Ovary (tissue), 9 donors: Measurements from ENCODE around the gene ARAP3. TPM values are rescaled to one million over a fixed set of nuclear protein-coding genes. Genes with fewer than 3 reads are reported as not detected.

Experiments
- DNase-seq, 5 donors: peaks; one replicate each; pipeline ENCODE4 v3.0.0-alpha.2; 2019 to 2020
- H3K27ac ChIP-seq, 2 donors: fragments of 200-600 bp; one replicate each; pipeline versions ENCODE4 v1.5.1 to v1.8.0; 2019 to 2022
- H3K27me3 ChIP-seq: fragments of 200-600 bp; one replicate; pipeline ENCODE4 v1.8.0; 2022
- H3K36me3 ChIP-seq: fragments of 200-600 bp; sonication (generic); one replicate; pipeline ENCODE4 v1.5.1; 2019
- H3K4me1 ChIP-seq: one replicate; pipeline ENCODE4 v1.8.1; 2013; ENCODE audit warnings: mild to moderate bottlenecking, moderate library complexity; ENCODE audit not compliant: insufficient read depth
- H3K4me3 ChIP-seq: fragments of 200-600 bp; sonication (generic); one replicate; pipeline ENCODE4 v1.5.1; 2017
- H3K9me3 ChIP-seq, 2 donors: fragments of 200-600 bp in 1 of 2; sonication (generic) in 1 of 2; one replicate each; pipeline versions ENCODE4 v1.5.1 to v1.8.1; 2013 to 2019; ENCODE audit warnings: mild to moderate bottlenecking in 1 of 2, moderate library complexity in 1 of 2
- CTCF ChIP-seq, 3 donors: fragments of 450-650 bp in 2 of 3; fragments of 200-600 bp in 1 of 3; IDR thresholded peaks; one replicate each; pipeline versions ENCODE4 v1.5.1 to v1.8.0; 2016 to 2022; ENCODE audit warnings: antibody characterized with exemption in 3 of 3, mild to moderate bottlenecking in 1 of 3
- EP300 ChIP-seq: sonication (generic); formaldehyde crosslinking; IDR thresholded peaks from one replicate; pipeline ENCODE4 v1.6.1; 2017; ENCODE audit warnings: antibody characterized with exemption
- POLR2A ChIP-seq: fragments of 450-650 bp; IDR thresholded peaks from one replicate; pipeline ENCODE4 v1.6.1; 2017; ENCODE audit warnings: antibody characterized with exemption, mild to moderate bottlenecking, moderate library complexity
- WGBS, 3 donors: extraction: QIAGEN DNeasy Blood & Tissue Kit in 1 of 3; methylation state at CpG; one replicate each; pipeline versions ENCODE4 v1.1.5 to v1.1.7; 2013 to 2017; 5-methylcytosine and 5-hydroxymethylcytosine counted together
- intact Hi-C, 4 donors: fragments of 100-400 bp; cut with DNase I; formaldehyde crosslinking; loops; one replicate each; pipeline versions ENCODE4 v1.11.0 to v1.15.1; 2022 to 2023
- polyA plus RNA-seq, 2 donors: library from polyadenylated mRNA; stranded (reverse); fragments of 200-250 nt in 1 of 2; fragments of 350-450 nt in 1 of 2; fragmentation: Illumina TruSeq in 1 of 2; extraction: RNeasy Lipid Tissue Mini Kit (QIAGEN cat#74804) in 1 of 2; gene quantifications; one replicate each; pipeline ENCODE4 v1.2.3, GENCODE V29; 2013 to 2014
- total RNA-seq, 7 donors: library from RNA; depleted of rRNA in 2 of 7; stranded (reverse); fragments of >200 nt in 2 of 7; fragmentation: NEBNext Ultra II Directional in 3 of 7; extraction: Animal tissue kit (Norgen Biotek cat#: 25700) in 3 of 7; gene quantifications; one replicate each; pipeline versions ENCODE4 v1.1.0 to v1.2.4, GENCODE V29; 2016 to 2023
- donor health status: DM: no; HTN: no; CAD: no; lungs with moderate emphysema.
- donor health status: DM: no; HTN: no; CAD: no.
- donor health status: Bipolar disorder and iron deficiency.
- donor health status: DM: yes; HTN: yes; CAD: no.
- donor health status: DM: no; HTN: no; CAD: no.
- donor health status: DM: yes; HTN: yes; CAD: no.

Gene ARAP3
- total and polyA plus RNA-seq, 9 donors = 3.5 to 11.2 (median 8.0) TPM

DNA sequence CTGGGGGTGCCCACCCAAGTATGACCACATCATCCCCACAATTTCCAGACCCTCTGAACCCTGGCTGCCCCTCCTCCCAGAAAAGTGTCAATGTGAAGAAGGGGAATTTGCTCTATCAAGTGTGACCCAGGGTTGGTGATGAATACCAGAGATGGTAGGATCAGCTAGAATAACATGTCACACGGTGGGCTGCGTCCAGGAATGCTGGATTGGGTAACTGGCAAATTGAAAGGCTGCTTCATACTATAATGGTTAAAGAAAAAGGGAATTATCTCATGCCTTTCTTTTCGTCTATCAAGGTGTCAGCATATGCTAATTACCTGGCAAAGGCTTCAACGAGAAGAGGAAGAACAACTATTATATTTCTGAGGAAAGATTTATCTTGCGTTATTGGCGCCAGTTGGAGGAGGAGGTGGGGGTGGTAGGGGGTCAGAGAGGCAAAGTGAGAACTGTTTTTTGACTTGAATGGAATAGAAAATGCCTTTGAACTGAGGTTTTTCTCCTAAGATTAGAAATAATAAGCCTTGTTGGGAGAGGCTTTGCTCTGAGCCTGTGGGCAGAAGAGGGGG, 27.8 kb upstream of the ARAP3 start:
- Histone ChIP-seq H3K27ac (no peak overlapping the region), H3K36me3 (no peaks in the 10 kb centered on the region), H3K9me3 (no peaks in the 10 kb centered on the region), H3K4me3 (no peak overlapping the region), H3K27me3 (no peaks in the 10 kb centered on the region), H3K4me1 (no peaks in the 10 kb centered on the region)
- 32 to 39% (median 36%) methylated on average over 6 of the region's 6 CpGs for WGBS, 3 donors
- no peak for DNase-seq
- intact Hi-C loops = no loop called here
- TF ChIP-seq EP300 (no peak), POLR2A (no peak), CTCF (IDR thresholded peaks at IDR 0.05) (no peak)

DNA sequence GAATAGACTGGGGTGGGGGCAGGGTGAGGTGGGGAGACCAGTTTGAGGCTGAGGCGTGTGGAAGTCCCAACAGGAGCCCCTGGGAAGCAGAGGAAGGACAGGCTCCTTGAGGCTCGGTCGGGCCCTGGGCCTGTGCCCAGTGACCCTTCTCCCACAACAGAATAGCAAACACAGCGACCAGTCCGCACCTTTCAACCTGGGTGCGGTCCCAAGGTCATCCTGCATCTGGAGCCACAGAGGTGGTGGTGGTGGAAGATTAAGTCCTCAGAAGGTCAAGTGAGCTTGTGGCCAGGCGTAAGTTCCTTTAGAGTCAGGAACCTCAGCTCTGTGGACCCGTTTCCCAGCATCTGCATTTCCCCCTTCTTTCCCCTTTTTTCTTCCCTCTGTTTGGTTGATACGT, 26.0 kb upstream of the ARAP3 start:
- WGBS, 3 donors = 48 to 67% (median 67%) methylated on average over 9 of the region's 9 CpGs
- intact Hi-C loops = no loop called here
- Histone ChIP-seq H3K36me3 (no peaks in the 10 kb centered on the region), H3K27ac (no peak overlapping the region), H3K4me3 (no peak overlapping the region), H3K4me1 (no peaks in the 10 kb centered on the region), H3K27me3 (no peaks in the 10 kb centered on the region), H3K9me3 (no peaks in the 10 kb centered on the region)
- no peak for TF ChIP-seq EP300
- DNase-seq = no peak

DNA sequence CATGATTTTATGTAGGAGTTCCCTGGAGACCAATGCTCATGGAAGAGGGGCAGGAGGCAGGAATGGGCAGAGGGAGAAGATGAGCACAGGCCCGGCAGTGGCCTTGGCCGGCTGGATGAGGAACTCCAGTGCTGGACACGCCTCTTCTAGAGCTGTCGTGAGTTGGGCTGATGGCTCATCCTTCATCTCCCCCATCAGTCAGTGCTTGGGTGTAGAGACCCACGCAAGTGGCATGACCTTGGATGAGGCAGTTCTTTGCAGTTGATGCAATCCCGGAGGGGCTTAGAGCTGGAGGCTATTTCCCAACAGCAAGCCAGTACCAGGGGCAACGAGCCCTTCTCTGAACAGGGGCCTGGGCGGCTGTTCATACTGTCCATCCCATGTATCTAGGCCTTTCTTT, 25.5 kb upstream of the ARAP3 start:
- DNase-seq = no peak
- no peaks in the 10 kb centered on the region for H3K9me3 ChIP-seq
- TF ChIP-seq EP300 (no peak), CTCF (IDR thresholded peaks at IDR 0.05) (no peak), POLR2A (no peak)
- 55 to 67% (median 64%) methylated on average over 8 of the region's 8 CpGs for WGBS, 3 donors
- H3K4me3 ChIP-seq = no peak overlapping the region
- no peak overlapping the region for H3K27ac ChIP-seq
- no peaks in the 10 kb centered on the region for H3K4me1 ChIP-seq
- intact Hi-C loops = no loop called here
- no peaks in the 10 kb centered on the region for H3K36me3 ChIP-seq
- H3K27me3 ChIP-seq = no peaks in the 10 kb centered on the region

DNA sequence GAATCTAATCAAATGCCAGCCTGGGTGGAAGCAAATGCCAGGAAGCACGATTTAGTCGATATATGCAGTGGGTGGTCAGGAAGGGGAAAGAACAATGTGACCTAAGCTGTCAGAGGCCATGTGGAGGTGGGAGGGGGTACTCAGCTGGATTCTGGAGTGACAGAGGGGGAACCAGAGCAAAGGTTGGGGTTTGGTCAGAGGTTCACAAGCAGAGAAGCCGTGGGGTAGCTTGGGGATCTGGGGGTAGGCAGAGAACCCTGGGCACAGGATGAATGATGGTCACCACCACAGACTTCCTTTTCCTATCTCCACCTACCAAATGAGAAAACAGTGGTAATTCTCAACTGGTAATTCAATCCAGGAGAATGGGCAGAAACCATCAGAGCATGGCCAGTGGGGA, 24.1 kb upstream of the ARAP3 start:
- H3K27me3 ChIP-seq = no peaks in the 10 kb centered on the region
- intact Hi-C loops = no loop called here
- no peak overlapping the region for H3K27ac ChIP-seq

More for the DNA sequence above, 24.1 kb upstream of the ARAP3 start:
- Histone ChIP-seq H3K4me1 (no peaks in the 10 kb centered on the region), H3K4me3 (no peak overlapping the region), H3K9me3 (no peaks in the 10 kb centered on the region), H3K36me3 (no peaks in the 10 kb centered on the region)
- 57 to 76% (median 65%) methylated on average over 3 of the region's 3 CpGs for WGBS, 3 donors
- no peak for TF ChIP-seq POLR2A
- TF ChIP-seq EP300 = no peak
- no peak for TF ChIP-seq CTCF (IDR thresholded peaks at IDR 0.05)
- DNase-seq = no peak
